SK-N-SH (cell line): ENCODE data around the gene USP11. TPM values are rescaled to one million over a fixed set of nuclear protein-coding genes. Genes with fewer than 3 reads are reported as not detected.

Experiments
- CTCF ChIA-PET: fragments of 300-600, 350-600 bp; formaldehyde crosslinking; extraction: SDS; loops from one replicate; lab custom pipeline; 2021; lab: Yijun Ruan, JAX
- POLR2A ChIA-PET: fragments of 350-600 bp; sonication (Branson Sonifier 250); formaldehyde crosslinking; extraction: SDS; loops from one replicate; lab custom pipeline; 2020; ENCODE audit warnings: antibody characterized with exemption, inconsistent platforms; lab: Yijun Ruan, JAX
- DNase-seq: peaks from one replicate; pipeline ENCODE4 v3.0.0; 2012
- H2AFZ ChIP-seq: fragments of 200-600 bp; sonication (generic); 2 replicates; pipeline ENCODE4 v1.8.1; 2016; ENCODE audit warnings: antibody characterized with exemption, mild to moderate bottlenecking, low read depth
- H3F3A ChIP-seq: fragments of 200-600 bp; sonication (generic); replicated peaks from 2 replicates; pipeline ENCODE3; 2016; ENCODE audit warnings: antibody characterized with exemption, mild to moderate bottlenecking; ENCODE audit not compliant: insufficient read depth
- H3K27ac ChIP-seq, 2 experiments: fragments of 200-500 bp in 1 of 2; fragments of 200-600 bp in 1 of 2; sonication (Bioruptor generic) in 1 of 2; sonication (generic), shearing (Covaris generic) in 1 of 2; 2 replicates each; pipeline versions ENCODE4 v1.5.1 to v1.6.1; 2014 to 2016; ENCODE audit warnings: low read depth in 2 of 2, inconsistent platforms in 1 of 2, low read length in 1 of 2, mild to moderate bottlenecking in 1 of 2, mixed read lengths in 1 of 2
- H3K27me3 ChIP-seq: fragments of 200-600 bp; sonication (generic), shearing (Covaris generic); 2 replicates; pipeline ENCODE4 v1.6.1; 2016; ENCODE audit warnings: mixed run types; ENCODE audit not compliant: insufficient read depth
- H3K36me3 ChIP-seq, 2 experiments: fragments of 200-500 bp in 1 of 2; fragments of 200-600 bp in 1 of 2; sonication (Bioruptor generic) in 1 of 2; sonication (generic) in 1 of 2; replicated peaks in 1 of 2; 2 replicates each; pipeline versions ENCODE3 to v1.5.1; 2014 to 2016; ENCODE audit warnings: low read length in 1 of 2, mild to moderate bottlenecking in 1 of 2; ENCODE audit not compliant: insufficient read depth in 2 of 2, control insufficient read depth in 1 of 2
- H3K4me1 ChIP-seq, 2 experiments: fragments of 200-500 bp in 1 of 2; fragments of 200-600 bp in 1 of 2; sonication (Bioruptor generic) in 1 of 2; sonication (generic), shearing (Covaris generic) in 1 of 2; 2 replicates each; pipeline versions ENCODE4 v1.5.1 to v1.6.1; 2014 to 2016; ENCODE audit warnings: low read depth in 1 of 2, low read length in 1 of 2, mixed run types in 1 of 2; ENCODE audit not compliant: insufficient read depth in 2 of 2, control insufficient read depth in 1 of 2
- H3K4me2 ChIP-seq: fragments of 200-600 bp; sonication (generic), shearing (Covaris generic); 2 replicates; pipeline ENCODE4 v1.6.1; 2017; ENCODE audit warnings: mixed run types
- H3K4me3 ChIP-seq, 2 experiments: fragments of 200-500 bp in 1 of 2; fragments of 200-600 bp in 1 of 2; sonication (Bioruptor generic) in 1 of 2; sonication (generic), shearing (Covaris generic) in 1 of 2; 2 replicates each; pipeline versions ENCODE4 v1.5.1 to v1.8.1; 2014 to 2016; ENCODE audit warnings: low read depth in 2 of 2, inconsistent platforms in 1 of 2, low read length in 1 of 2, mild to moderate bottlenecking in 1 of 2, mixed read lengths in 1 of 2, moderate library complexity in 1 of 2
- H3K79me2 ChIP-seq: fragments of 200-600 bp; sonication (generic); 2 replicates; pipeline ENCODE4 v1.8.1; 2017; ENCODE audit warnings: mild to moderate bottlenecking; ENCODE audit not compliant: insufficient read depth
- H3K9ac ChIP-seq: fragments of 200-600 bp; sonication (generic); 2 replicates; pipeline ENCODE4 v1.6.1; 2017; ENCODE audit warnings: mixed run types
- H3K9me2 ChIP-seq: fragments of 200-600 bp; sonication (generic); 2 replicates; pipeline ENCODE4 v1.6.1; 2017; ENCODE audit warnings: mixed run types
- H3K9me3 ChIP-seq: fragments of 200-600 bp; sonication (generic); 2 replicates; pipeline ENCODE4 v1.6.1; 2017; ENCODE audit warnings: mixed run types, mild to moderate bottlenecking, moderate library complexity
- H4K20me1 ChIP-seq: fragments of 200-600 bp; sonication (generic); 2 replicates; pipeline ENCODE4 v1.6.1; 2017; ENCODE audit warnings: mild to moderate bottlenecking, mixed run types; ENCODE audit not compliant: insufficient read depth
- CTCF ChIP-seq: fragments of 200-600 bp; sonication (generic); IDR thresholded peaks from 2 replicates; pipeline ENCODE4 v1.6.1; 2017; ENCODE audit warnings: antibody characterized with exemption, mild to moderate bottlenecking, moderate library complexity
- EZH2phosphoT487 ChIP-seq: fragments of 200-600 bp; sonication (generic); IDR thresholded peaks from 2 replicates; pipeline ENCODE4 v1.6.1; 2017; ENCODE audit warnings: low read depth, mixed run types, mild to moderate bottlenecking, antibody characterized with exemption, moderate library complexity, borderline replicate concordance
- JUND ChIP-seq: IDR thresholded peaks from 2 replicates; pipeline ENCODE4 v1.4.0; 2012
- NFIC ChIP-seq: IDR thresholded peaks from 2 replicates; pipeline ENCODE4 v1.4.0; 2012; ENCODE audit warnings: borderline replicate concordance
- NRF1 ChIP-seq: IDR thresholded peaks from 2 replicates; pipeline ENCODE4 v1.6.1; 2012; ENCODE audit warnings: low read depth, mild to moderate bottlenecking, low read length
- PBX3 ChIP-seq: IDR thresholded peaks from 2 replicates; pipeline ENCODE4; 2012
- RCOR1 ChIP-seq: fragments of 150-350 bp; IDR thresholded peaks from 2 replicates; pipeline ENCODE4 v1.6.1; 2017; ENCODE audit warnings: antibody characterized with exemption, low read length
- RXRA ChIP-seq: IDR thresholded peaks from 2 replicates; pipeline ENCODE4 v1.4.0; 2012; ENCODE audit warnings: low read depth, mild to moderate bottlenecking, borderline replicate concordance
- SIN3A ChIP-seq: IDR thresholded peaks from 2 replicates; pipeline ENCODE4 v1.6.1; 2012; ENCODE audit warnings: low read depth, mild to moderate bottlenecking, low read length, moderate library complexity, borderline replicate concordance
- TAF1 ChIP-seq: IDR thresholded peaks from 2 replicates; pipeline ENCODE4 v1.6.1; 2012; ENCODE audit warnings: low read depth, mild to moderate bottlenecking, low read length, moderate library complexity, borderline replicate concordance
- USF2 ChIP-seq: fragments of 150-350 bp; IDR thresholded peaks from 2 replicates; pipeline ENCODE4 v1.6.1; 2017; ENCODE audit warnings: antibody characterized with exemption, low read length, low read depth, borderline replicate concordance
- WGBS: methylation state at CpG from one replicate; pipeline ENCODE4 v1.1.6; 2017; ENCODE audit warnings: low lambda C conversion rate; 5-methylcytosine and 5-hydroxymethylcytosine counted together
- polyA plus RNA-seq, 3 experiments: library from polyadenylated mRNA; depleted of rRNA; stranded (reverse); fragments of >200 nt; gene quantifications; 2 replicates each; pipeline ENCODE4 v1.2.3, GENCODE V29; 2012
- TF ChIP-seq, protein P1 (sequence below): IDR thresholded peaks from 2 replicates; pipeline ENCODE4 v1.4.0; 2012; ENCODE audit warnings: low read depth, borderline replicate concordance
- TF ChIP-seq, protein P2 (sequence below): IDR thresholded peaks from 2 replicates; pipeline ENCODE4 v1.4.0; 2012; ENCODE audit warnings: low read depth
- TF ChIP-seq, protein P3 (sequence below): IDR thresholded peaks from 2 replicates; pipeline ENCODE4 v1.4.0; 2012; ENCODE audit warnings: low read depth, borderline replicate concordance
- TF ChIP-seq, protein P4 (sequence below): fragments of 150-350 bp; IDR thresholded peaks from 2 replicates; pipeline ENCODE4 v1.6.1; 2016; ENCODE audit warnings: mild to moderate bottlenecking, low read depth, low read length

USP11 gene
- polyA plus RNA-seq, 1 of the 3 experiments (the other 2 are of a cell fraction), result 53.1 TPM

GRCh38 chrX:47229427-47229826 lies 3.4 kb upstream of the USP11 start:
- no peak overlapping the region for H3K9ac ChIP-seq
- H2AFZ ChIP-seq, result no peak overlapping the region
- POLR2A ChIA-PET, result no interaction called here
- H3K4me2 ChIP-seq, result no peak overlapping the region
- H3K27ac ChIP-seq, result no peak overlapping the region
- TF ChIP-seq CTCF (no peak), NRF1 (no peak), USF2 (no peak), RCOR1 (no peak), NFIC (no peak), EZH2phosphoT487 (no peak), TAF1 (no peak), JUND (no peak), SIN3A (no peak), PBX3 (no peak), RXRA (no peak)
- TF ChIP-seq, protein P1, sequence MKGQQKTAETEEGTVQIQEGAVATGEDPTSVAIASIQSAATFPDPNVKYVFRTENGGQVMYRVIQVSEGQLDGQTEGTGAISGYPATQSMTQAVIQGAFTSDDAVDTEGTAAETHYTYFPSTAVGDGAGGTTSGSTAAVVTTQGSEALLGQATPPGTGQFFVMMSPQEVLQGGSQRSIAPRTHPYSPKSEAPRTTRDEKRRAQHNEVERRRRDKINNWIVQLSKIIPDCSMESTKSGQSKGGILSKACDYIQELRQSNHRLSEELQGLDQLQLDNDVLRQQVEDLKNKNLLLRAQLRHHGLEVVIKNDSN, result no peak
- TF ChIP-seq, protein P2, sequence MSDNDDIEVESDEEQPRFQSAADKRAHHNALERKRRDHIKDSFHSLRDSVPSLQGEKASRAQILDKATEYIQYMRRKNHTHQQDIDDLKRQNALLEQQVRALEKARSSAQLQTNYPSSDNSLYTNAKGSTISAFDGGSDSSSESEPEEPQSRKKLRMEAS, result no peak
- TF ChIP-seq, protein P3, sequence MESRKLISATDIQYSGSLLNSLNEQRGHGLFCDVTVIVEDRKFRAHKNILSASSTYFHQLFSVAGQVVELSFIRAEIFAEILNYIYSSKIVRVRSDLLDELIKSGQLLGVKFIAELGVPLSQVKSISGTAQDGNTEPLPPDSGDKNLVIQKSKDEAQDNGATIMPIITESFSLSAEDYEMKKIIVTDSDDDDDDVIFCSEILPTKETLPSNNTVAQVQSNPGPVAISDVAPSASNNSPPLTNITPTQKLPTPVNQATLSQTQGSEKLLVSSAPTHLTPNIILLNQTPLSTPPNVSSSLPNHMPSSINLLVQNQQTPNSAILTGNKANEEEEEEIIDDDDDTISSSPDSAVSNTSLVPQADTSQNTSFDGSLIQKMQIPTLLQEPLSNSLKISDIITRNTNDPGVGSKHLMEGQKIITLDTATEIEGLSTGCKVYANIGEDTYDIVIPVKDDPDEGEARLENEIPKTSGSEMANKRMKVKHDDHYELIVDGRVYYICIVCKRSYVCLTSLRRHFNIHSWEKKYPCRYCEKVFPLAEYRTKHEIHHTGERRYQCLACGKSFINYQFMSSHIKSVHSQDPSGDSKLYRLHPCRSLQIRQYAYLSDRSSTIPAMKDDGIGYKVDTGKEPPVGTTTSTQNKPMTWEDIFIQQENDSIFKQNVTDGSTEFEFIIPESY, result no peak
- TF ChIP-seq, protein P4, sequence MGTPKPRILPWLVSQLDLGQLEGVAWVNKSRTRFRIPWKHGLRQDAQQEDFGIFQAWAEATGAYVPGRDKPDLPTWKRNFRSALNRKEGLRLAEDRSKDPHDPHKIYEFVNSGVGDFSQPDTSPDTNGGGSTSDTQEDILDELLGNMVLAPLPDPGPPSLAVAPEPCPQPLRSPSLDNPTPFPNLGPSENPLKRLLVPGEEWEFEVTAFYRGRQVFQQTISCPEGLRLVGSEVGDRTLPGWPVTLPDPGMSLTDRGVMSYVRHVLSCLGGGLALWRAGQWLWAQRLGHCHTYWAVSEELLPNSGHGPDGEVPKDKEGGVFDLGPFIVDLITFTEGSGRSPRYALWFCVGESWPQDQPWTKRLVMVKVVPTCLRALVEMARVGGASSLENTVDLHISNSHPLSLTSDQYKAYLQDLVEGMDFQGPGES, result no peak
- TF ChIP-seq, all 33 proteins: peak for 0
- no peak for DNase-seq
- WGBS, result 100% methylated on average over 3 of the region's 6 CpGs
- Histone ChIP-seq H3K9me2 (no peaks in the 10 kb centered on the region), H3K36me3 (peaks cover 13 to 52% of the 10 kb centered on the region in 2 experiments), H3K4me1 (peaks cover 0 to 7% of the 10 kb centered on the region in 2 experiments; a peak in 2 of 4 replicates), H3F3A (peaks cover 13% of the 10 kb centered on the region), H3K4me3 (no peak overlapping the region), H3K79me2 (peaks cover 8% of the 10 kb centered on the region), H3K9me3 (no peaks in the 10 kb centered on the region), H3K27me3 (no peaks in the 10 kb centered on the region), H4K20me1 (peaks cover 2% of the 10 kb centered on the region; the same call in 1 of the 2 replicates)
- CTCF ChIA-PET, result no interaction called here
